ENCODE results near the gene LRRC59.

DNA sequence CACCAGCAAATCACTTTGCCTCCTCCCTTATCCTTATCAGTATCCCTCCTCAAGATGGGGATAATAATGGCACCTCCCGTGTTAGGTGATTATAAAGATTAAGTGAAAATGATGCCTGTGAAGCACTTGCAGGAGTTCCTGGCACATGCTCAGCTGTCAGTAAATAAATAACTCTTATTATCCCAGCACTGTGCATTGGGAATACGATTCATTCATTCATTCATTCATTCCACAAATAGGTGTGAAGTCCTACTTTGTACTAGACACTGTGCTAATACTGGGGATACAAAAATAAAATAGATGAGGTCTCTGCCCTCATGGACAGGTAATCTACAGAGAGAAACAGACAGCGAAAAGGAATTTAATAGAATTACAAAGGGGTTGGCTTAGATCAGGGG lies 49.4 kb downstream of the LRRC59 start:
- TF ChIP-seq, protein P1, sequence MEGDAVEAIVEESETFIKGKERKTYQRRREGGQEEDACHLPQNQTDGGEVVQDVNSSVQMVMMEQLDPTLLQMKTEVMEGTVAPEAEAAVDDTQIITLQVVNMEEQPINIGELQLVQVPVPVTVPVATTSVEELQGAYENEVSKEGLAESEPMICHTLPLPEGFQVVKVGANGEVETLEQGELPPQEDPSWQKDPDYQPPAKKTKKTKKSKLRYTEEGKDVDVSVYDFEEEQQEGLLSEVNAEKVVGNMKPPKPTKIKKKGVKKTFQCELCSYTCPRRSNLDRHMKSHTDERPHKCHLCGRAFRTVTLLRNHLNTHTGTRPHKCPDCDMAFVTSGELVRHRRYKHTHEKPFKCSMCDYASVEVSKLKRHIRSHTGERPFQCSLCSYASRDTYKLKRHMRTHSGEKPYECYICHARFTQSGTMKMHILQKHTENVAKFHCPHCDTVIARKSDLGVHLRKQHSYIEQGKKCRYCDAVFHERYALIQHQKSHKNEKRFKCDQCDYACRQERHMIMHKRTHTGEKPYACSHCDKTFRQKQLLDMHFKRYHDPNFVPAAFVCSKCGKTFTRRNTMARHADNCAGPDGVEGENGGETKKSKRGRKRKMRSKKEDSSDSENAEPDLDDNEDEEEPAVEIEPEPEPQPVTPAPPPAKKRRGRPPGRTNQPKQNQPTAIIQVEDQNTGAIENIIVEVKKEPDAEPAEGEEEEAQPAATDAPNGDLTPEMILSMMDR (IDR thresholded peaks at IDR 0.05; ENCODE audit: low read depth, low read length, missing input control): no peak
- TF ChIP-seq GABPA (IDR thresholded peaks at IDR 0.05 in 1 of 2, conservative IDR thresholded peaks at IDR 0.05 in 1 of 2) (no peak), SP1 (IDR thresholded peaks at IDR 0.05) (no peak), RAD21 (IDR thresholded peaks at IDR 0.05) (no peak), JUND (IDR thresholded peaks at IDR 0.05) (no peak)
- TF ChIP-seq, protein P2, sequence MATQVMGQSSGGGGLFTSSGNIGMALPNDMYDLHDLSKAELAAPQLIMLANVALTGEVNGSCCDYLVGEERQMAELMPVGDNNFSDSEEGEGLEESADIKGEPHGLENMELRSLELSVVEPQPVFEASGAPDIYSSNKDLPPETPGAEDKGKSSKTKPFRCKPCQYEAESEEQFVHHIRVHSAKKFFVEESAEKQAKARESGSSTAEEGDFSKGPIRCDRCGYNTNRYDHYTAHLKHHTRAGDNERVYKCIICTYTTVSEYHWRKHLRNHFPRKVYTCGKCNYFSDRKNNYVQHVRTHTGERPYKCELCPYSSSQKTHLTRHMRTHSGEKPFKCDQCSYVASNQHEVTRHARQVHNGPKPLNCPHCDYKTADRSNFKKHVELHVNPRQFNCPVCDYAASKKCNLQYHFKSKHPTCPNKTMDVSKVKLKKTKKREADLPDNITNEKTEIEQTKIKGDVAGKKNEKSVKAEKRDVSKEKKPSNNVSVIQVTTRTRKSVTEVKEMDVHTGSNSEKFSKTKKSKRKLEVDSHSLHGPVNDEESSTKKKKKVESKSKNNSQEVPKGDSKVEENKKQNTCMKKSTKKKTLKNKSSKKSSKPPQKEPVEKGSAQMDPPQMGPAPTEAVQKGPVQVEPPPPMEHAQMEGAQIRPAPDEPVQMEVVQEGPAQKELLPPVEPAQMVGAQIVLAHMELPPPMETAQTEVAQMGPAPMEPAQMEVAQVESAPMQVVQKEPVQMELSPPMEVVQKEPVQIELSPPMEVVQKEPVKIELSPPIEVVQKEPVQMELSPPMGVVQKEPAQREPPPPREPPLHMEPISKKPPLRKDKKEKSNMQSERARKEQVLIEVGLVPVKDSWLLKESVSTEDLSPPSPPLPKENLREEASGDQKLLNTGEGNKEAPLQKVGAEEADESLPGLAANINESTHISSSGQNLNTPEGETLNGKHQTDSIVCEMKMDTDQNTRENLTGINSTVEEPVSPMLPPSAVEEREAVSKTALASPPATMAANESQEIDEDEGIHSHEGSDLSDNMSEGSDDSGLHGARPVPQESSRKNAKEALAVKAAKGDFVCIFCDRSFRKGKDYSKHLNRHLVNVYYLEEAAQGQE (IDR thresholded peaks at IDR 0.05): no peak
- TF ChIP-seq, protein P3, sequence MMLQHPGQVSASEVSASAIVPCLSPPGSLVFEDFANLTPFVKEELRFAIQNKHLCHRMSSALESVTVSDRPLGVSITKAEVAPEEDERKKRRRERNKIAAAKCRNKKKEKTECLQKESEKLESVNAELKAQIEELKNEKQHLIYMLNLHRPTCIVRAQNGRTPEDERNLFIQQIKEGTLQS (IDR thresholded peaks at IDR 0.05): no peak
- TF ChIP-seq, protein P4, sequence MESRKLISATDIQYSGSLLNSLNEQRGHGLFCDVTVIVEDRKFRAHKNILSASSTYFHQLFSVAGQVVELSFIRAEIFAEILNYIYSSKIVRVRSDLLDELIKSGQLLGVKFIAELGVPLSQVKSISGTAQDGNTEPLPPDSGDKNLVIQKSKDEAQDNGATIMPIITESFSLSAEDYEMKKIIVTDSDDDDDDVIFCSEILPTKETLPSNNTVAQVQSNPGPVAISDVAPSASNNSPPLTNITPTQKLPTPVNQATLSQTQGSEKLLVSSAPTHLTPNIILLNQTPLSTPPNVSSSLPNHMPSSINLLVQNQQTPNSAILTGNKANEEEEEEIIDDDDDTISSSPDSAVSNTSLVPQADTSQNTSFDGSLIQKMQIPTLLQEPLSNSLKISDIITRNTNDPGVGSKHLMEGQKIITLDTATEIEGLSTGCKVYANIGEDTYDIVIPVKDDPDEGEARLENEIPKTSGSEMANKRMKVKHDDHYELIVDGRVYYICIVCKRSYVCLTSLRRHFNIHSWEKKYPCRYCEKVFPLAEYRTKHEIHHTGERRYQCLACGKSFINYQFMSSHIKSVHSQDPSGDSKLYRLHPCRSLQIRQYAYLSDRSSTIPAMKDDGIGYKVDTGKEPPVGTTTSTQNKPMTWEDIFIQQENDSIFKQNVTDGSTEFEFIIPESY (IDR thresholded peaks at IDR 0.05): no peak

All from liver (tissue), 3 donors.